Lower leg skin (tissue), 3 donors: ENCODE results near the gene CCDC127.
"Not testable (repeated sequence)": the region's sequence is repeated elsewhere in the genome, so short reads cannot be mapped to it uniquely, and the experiment has no call there.

ENCODE experiments used
- POLR2A ChIP-seq, 2 donors: fragments of 450-650 bp; IDR thresholded peaks; one replicate each; pipeline ENCODE4 v1.6.1; 2016 to 2017; ENCODE audit warnings: antibody characterized with exemption in 2 of 2, mild to moderate bottlenecking in 1 of 2, moderate library complexity in 1 of 2
- TF ChIP-seq, protein P1 (sequence below), 3 donors: fragments of 450-650 bp; IDR thresholded peaks; one replicate each; pipeline ENCODE4 v1.5.1; 2016; ENCODE audit warnings: antibody characterized with exemption in 3 of 3, mild to moderate bottlenecking in 3 of 3, moderate library complexity in 2 of 3

DNA sequence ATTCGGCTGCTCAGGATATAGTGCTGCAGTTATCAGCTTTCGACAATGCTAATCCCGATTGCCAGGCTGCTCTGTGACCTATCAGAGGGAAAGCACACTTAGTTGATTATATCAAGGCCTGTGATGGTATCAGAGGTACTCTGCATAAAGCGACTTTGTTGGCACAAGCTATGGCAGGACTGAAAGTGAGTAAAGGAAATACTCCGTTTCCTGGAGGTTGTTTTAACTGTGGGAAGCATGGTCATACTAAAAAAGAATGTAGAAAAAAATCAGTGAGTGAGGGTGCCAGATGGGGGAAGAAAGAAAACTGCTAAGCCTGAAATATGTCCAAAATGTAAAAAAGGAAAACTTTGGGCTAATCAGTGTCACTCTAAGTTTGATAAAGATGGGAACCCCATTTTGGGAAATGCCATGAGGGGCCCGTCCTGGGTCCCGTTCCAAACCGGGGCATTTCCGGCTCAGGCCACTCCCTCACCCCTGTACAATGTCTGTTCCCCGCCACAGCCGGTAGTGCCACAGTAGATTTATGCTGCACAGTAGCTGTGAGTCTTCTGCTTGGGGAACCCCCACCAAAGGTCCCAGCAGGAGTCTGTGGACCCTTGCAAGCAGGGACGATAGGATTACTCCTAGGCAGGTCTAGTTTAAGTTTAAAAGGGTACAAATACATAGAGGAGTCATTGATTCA is 25.9 kb upstream of the CCDC127 start:
- TF ChIP-seq, protein P1, sequence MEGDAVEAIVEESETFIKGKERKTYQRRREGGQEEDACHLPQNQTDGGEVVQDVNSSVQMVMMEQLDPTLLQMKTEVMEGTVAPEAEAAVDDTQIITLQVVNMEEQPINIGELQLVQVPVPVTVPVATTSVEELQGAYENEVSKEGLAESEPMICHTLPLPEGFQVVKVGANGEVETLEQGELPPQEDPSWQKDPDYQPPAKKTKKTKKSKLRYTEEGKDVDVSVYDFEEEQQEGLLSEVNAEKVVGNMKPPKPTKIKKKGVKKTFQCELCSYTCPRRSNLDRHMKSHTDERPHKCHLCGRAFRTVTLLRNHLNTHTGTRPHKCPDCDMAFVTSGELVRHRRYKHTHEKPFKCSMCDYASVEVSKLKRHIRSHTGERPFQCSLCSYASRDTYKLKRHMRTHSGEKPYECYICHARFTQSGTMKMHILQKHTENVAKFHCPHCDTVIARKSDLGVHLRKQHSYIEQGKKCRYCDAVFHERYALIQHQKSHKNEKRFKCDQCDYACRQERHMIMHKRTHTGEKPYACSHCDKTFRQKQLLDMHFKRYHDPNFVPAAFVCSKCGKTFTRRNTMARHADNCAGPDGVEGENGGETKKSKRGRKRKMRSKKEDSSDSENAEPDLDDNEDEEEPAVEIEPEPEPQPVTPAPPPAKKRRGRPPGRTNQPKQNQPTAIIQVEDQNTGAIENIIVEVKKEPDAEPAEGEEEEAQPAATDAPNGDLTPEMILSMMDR (IDR thresholded peaks at IDR 0.05), result not testable (repeated sequence)
- not testable (repeated sequence) for TF ChIP-seq POLR2A (IDR thresholded peaks at IDR 0.05)
